Right cardiac atrium (tissue), 5 donors: ENCODE data around the gene TRPT1. TPM values are rescaled to one million over a fixed set of nuclear protein-coding genes. Genes with fewer than 3 reads are reported as not detected.
A peak's percentile ranks its signal among the peaks of the same experiment; 100 is the strongest.

ENCODE experiments used
- ATAC-seq, 2 donors: fragments of 200-7000 bp; cut with Tn5 transposase; one replicate each; pipeline versions ENCODE4 v1.8.0 to v1.9.1; 2020; ENCODE audit warnings: moderate library complexity in 2 of 2, mild to moderate bottlenecking in 1 of 2
- DNase-seq, 3 donors: peaks; one replicate each; pipeline ENCODE4 v3.0.0-alpha.2; 2020
- H3K27ac ChIP-seq: one replicate; pipeline ENCODE4 v1.5.1; 2013; ENCODE audit warnings: mild to moderate bottlenecking, low read length, control low read depth, moderate library complexity
- H3K27me3 ChIP-seq: one replicate; pipeline ENCODE4 v1.6.1; 2013; ENCODE audit not compliant: control insufficient read depth, insufficient read depth
- H3K4me1 ChIP-seq: one replicate; pipeline ENCODE4 v1.6.1; 2013; ENCODE audit warnings: low read length; ENCODE audit not compliant: control insufficient read depth, insufficient read depth
- H3K4me3 ChIP-seq: one replicate; pipeline ENCODE4 v1.5.1; 2013; ENCODE audit warnings: low read length, control low read depth
- H3K9me3 ChIP-seq: one replicate; pipeline ENCODE4 v1.6.1; 2013; ENCODE audit warnings: low read length; ENCODE audit not compliant: control insufficient read depth
- WGBS: extraction: QIAGEN DNeasy Blood & Tissue Kit; methylation state at CpG from one replicate; pipeline ENCODE4 v1.1.7; 2013; 5-methylcytosine and 5-hydroxymethylcytosine counted together
- intact Hi-C, 4 donors: fragments of 100-400 bp; cut with DNase I; formaldehyde crosslinking; loops; one replicate each; pipeline versions ENCODE4 v1.11.0 to v1.14.0; 2022 to 2023
- long read RNA-seq, 4 donors: library from polyadenylated mRNA; unstranded; transcript quantifications; one replicate each; pipeline ENCODE4 v2.0.0, GENCODE V29; 2020 to 2021
- polyA plus RNA-seq: library from polyadenylated mRNA; stranded (reverse); fragments of 200-250 nt; gene quantifications from one replicate; pipeline ENCODE4 v1.2.3, GENCODE V29; 2013
- total RNA-seq, 4 donors: library from RNA; stranded (reverse); fragmentation: NEBNext Ultra II Directional; extraction: Animal tissue kit (Norgen Biotek cat#: 25700); gene quantifications; one replicate each; pipeline ENCODE4 v1.2.1, GENCODE V29; 2021
- donor health status: healthy with polysubstance abuse.
- donor health status: DM: no; HTN: yes; CAD: no.
- donor health status: DM: no; HTN: no; CAD: no.
- donor health status: DM: no; HTN: yes; CAD: no; lungs with severe emphysema.
- donor health status: DM: yes; HTN: yes; CAD: no.

Gene TRPT1
- total RNA-seq (10 to 100 TPM; 55.3 to 78.1 (median 67.4) TPM), polyA plus RNA-seq (95.4 TPM)
- long read RNA-seq, donor 1, transcript TRPT1-201 (8 exons, 962 nt), result major isoform, 36 of 110 reads
- long read RNA-seq, donor 1, transcript TRPT1-203 (7 exons, 865 nt), result minor isoform, 22 of 110 reads
- long read RNA-seq, donor 1, partial matches to known transcripts, result 12 of 110 reads
- long read RNA-seq, donor 1, other reads (novel, unspliced or antisense), result 38 of 110 reads
- long read RNA-seq, donor 2, transcript TRPT1-201 (8 exons, 962 nt), result major isoform, 28 of 85 reads
- long read RNA-seq, donor 2, transcript TRPT1-203 (7 exons, 865 nt), result minor isoform, 10 of 85 reads
- long read RNA-seq, donor 2, partial matches to known transcripts, result 3 of 85 reads
- long read RNA-seq, donor 2, other reads (novel, unspliced or antisense), result 40 of 85 reads
- long read RNA-seq, donor 3, transcript TRPT1-201 (8 exons, 962 nt), result major isoform, 14 of 82 reads
- long read RNA-seq, donor 3, transcript TRPT1-203 (7 exons, 865 nt), result minor isoform, 9 of 82 reads
- long read RNA-seq, donor 3, partial matches to known transcripts, result 16 of 82 reads
- long read RNA-seq, donor 3, other reads (novel, unspliced or antisense), result 43 of 82 reads
- long read RNA-seq, donor 4, transcript TRPT1-201 (8 exons, 962 nt), result major isoform, 17 of 62 reads
- long read RNA-seq, donor 4, transcript TRPT1-203 (7 exons, 865 nt), result minor isoform, 12 of 62 reads
- long read RNA-seq, donor 4, partial matches to known transcripts, result 12 of 62 reads
- long read RNA-seq, donor 4, other reads (novel, unspliced or antisense), result 20 of 62 reads

GRCh38 chr11:64225608-64226506 is at the start of gene TRPT1, which contains the start of gene NUDT22:
TRPT1 (minus strand) TSS chr11:64226186; CDS start chr11:64225860, 326 bp downstream.
NUDT22 (plus strand) TSS chr11:64226274; CDS start chr11:64226653, 379 bp downstream.
- Histone ChIP-seq H3K27ac (peak within 1 kb of the TSS; percentile 92), H3K4me3 (peak within 1 kb of the TSS; percentile 56), H3K4me1 (peaks cover 5% of the 10 kb centered on the region), H3K27me3 (no peaks in the 10 kb centered on the region), H3K9me3 (no peaks in the 10 kb centered on the region)
- peak; percentile 82 to 84 for ATAC-seq
- intact Hi-C loops, result no loop called here
- DNase-seq, result peak; percentile 92 to 97 (median 96)
- under 1% methylated on average over 54 of the region's 54 CpGs for WGBS

- intact Hi-C loops, result no loop called here
- WGBS, result 89% methylated on average over 15 of the region's 15 CpGs
- Histone ChIP-seq H3K27ac (no peak overlapping the region), H3K27me3 (no peaks in the 10 kb centered on the region), H3K4me1 (no peaks in the 10 kb centered on the region), H3K9me3 (no peaks in the 10 kb centered on the region), H3K4me3 (no peak overlapping the region)
- ATAC-seq, result no peak
- DNase-seq, result peak in 1 of 3 donors; percentile 39
These were observed 49.2 kb upstream of the TRPT1 start for GRCh38 chr11:64275031-64275800.

- intact Hi-C loops, result no loop called here
These were observed 43.7 kb upstream of the TRPT1 start for GRCh38 chr11:64269540-64270220.

GRCh38 chr11:64268893-64269539 is 43.0 kb upstream of the TRPT1 start:
- WGBS, result under 1% methylated on average over 34 of the region's 34 CpGs
- no peaks in the 10 kb centered on the region for H3K9me3 ChIP-seq
- intact Hi-C loops, result no loop called here
- H3K27ac ChIP-seq, result peak overlapping the region; percentile 87
- DNase-seq (peak; percentile 82 to 88 (median 88)), ATAC-seq (peak; percentile 12 to 38)
- H3K4me1 ChIP-seq, result no peaks in the 10 kb centered on the region
- H3K27me3 ChIP-seq, result no peaks in the 10 kb centered on the region
- H3K4me3 ChIP-seq, result peak overlapping the region; percentile 46

More at GRCh38 chr11:64269540-64270220, 43.7 kb upstream of the TRPT1 start:
- ATAC-seq (peak; percentile 87 to 92), DNase-seq (peak; percentile 97 to 99 (median 99))
- H3K27me3 ChIP-seq, result no peaks in the 10 kb centered on the region
- H3K9me3 ChIP-seq, result no peaks in the 10 kb centered on the region
- H3K4me1 ChIP-seq, result no peaks in the 10 kb centered on the region
- under 1% methylated on average over 58 of the region's 58 CpGs for WGBS
- H3K4me3 ChIP-seq, result peak overlapping the region; percentile 69
- peak overlapping the region; percentile 99 for H3K27ac ChIP-seq

- DNase-seq (peak; percentile 88 to 94 (median 92)), ATAC-seq (peak; percentile 3 to 26)
- Histone ChIP-seq H3K4me1 (no peaks in the 10 kb centered on the region), H3K4me3 (peak overlapping the region; percentile 46), H3K9me3 (no peaks in the 10 kb centered on the region), H3K27me3 (no peaks in the 10 kb centered on the region), H3K27ac (peak overlapping the region; percentile 87)
- intact Hi-C loops, result no loop called here
- 26% methylated on average over 23 of the region's 23 CpGs for WGBS
These were observed 42.3 kb upstream of the TRPT1 start for GRCh38 chr11:64268025-64268892.

GRCh38 chr11:64267207-64267945 is 41.4 kb upstream of the TRPT1 start:
- peak overlapping the region; percentile 87 for H3K27ac ChIP-seq
- WGBS, result 74% methylated on average over 27 of the region's 27 CpGs
- no peak for ATAC-seq
- no peak overlapping the region for H3K4me3 ChIP-seq
- intact Hi-C loops, result no loop called here
- no peaks in the 10 kb centered on the region for H3K9me3 ChIP-seq
- no peaks in the 10 kb centered on the region for H3K27me3 ChIP-seq
- H3K4me1 ChIP-seq, result no peaks in the 10 kb centered on the region
- peak in 2 of 3 donors; percentile 77 to 83 for DNase-seq

GRCh38 chr11:64266339-64266738 is 40.4 kb upstream of the TRPT1 start:
- WGBS, result 90% methylated on average over 15 of the region's 15 CpGs
- intact Hi-C loops, result no loop called here
- H3K27ac ChIP-seq, result no peak overlapping the region
- H3K4me1 ChIP-seq, result no peaks in the 10 kb centered on the region
- peak in 2 of 3 donors; percentile 71 to 72 for DNase-seq
- no peak overlapping the region for H3K4me3 ChIP-seq
- ATAC-seq, result no peak
- no peaks in the 10 kb centered on the region for H3K27me3 ChIP-seq
- no peaks in the 10 kb centered on the region for H3K9me3 ChIP-seq
